Smooth muscle cell of the brain vasculature (primary cell): Measurements from ENCODE around the gene MED13L.
"Not testable (repeated sequence)": the region's sequence is repeated elsewhere in the genome, so short reads cannot be mapped to it uniquely, and the experiment has no call there.

Experiments used
- DNase-seq: peaks from one replicate; pipeline ENCODE4 v3.0.0-alpha.2; 2012; ENCODE audit warnings: low read depth, low spot score

The MED13L gene

DNA sequence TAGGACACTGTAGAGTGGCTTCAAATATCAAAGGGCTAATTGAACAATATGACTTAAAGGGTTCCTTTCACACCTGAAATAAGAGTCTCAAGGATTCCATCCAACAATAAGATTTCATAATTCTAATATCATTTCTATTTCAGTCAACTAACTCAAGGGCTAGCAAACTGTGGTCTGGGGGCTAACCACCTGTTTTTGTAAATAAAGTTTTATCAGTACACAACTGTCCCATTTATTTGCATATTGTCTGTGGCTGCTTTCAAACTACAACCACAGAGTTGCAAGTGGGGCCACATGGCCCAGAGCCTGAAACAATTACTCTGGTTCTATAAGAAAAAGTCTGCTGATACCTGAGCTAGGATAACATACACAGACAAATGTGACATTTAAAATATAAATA, 29.1 kb downstream of the MED13L start:
- DNase-seq, result no peak

DNA sequence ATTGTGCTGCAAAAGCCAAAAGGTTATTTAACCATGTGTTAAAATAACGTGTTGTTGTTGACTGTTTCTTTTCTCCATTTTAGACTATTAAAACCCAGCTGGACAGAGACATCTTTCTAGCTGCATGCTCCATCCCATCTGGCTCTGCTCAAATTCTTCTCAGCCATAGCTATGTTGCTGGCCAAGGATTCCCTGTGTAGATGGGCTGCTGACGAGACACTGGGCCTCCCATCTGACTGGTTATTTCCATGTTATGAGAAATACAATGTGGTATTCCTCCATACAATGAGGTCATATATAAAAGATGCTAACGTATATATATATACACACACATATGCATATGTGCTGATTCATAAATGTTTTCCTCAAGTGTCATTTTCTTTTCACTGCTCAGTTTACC, 30.1 kb downstream of the MED13L start:
- DNase-seq, result no peak

DNA sequence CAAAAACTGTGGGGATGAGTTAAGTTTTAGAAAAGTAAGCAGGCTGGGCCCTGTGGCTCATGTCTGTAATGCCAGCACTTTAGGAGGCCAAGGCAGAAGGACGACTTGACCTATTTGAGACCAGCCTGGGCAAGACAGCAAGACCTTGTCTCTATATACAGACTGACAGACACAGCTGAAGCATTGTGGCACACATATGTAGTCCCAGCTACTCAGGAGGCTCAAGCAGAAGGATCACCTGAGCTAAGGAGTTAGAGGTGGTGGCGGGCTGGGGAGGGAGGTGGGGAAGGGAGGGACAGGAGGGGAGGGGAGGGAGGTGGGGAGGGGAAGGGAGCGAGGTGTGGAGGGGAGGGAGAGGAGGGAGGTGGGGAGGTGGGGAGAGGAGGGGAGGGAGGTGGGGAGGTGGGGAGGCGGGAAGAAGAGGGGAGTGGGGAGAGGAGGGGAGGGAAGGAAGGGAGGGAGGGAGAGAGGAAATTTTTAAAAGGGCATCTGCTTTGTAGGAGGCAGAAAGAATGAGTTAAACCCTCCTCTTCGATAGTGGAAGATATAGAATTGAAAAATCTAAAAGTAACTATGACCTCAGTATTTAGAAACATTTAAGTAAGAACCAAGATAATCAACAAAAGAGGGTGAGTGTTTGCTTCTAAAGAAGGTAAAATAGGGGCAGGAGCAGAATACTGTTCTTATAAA, 30.9 kb downstream of the MED13L start:
- no peak for DNase-seq

DNA sequence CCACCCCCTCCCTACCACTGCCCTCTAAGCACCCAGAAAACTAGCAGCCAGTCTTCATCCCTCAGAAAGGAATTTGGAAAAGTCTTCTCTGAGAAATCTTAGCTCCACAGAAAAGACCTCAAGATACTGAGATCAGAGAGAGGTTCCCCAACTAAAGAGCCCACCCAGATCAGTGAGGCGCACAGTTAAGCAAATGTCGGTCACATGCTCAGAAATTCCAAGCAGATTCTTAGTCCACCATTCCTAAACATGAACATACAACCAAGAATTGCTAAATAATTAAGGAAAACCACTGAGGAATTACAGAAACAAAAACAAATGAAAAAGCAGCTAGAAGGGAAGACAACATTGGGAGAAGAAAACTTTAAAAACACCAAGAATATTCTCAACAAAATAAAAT, 32.3 kb downstream of the MED13L start:
- no peak for DNase-seq

DNA sequence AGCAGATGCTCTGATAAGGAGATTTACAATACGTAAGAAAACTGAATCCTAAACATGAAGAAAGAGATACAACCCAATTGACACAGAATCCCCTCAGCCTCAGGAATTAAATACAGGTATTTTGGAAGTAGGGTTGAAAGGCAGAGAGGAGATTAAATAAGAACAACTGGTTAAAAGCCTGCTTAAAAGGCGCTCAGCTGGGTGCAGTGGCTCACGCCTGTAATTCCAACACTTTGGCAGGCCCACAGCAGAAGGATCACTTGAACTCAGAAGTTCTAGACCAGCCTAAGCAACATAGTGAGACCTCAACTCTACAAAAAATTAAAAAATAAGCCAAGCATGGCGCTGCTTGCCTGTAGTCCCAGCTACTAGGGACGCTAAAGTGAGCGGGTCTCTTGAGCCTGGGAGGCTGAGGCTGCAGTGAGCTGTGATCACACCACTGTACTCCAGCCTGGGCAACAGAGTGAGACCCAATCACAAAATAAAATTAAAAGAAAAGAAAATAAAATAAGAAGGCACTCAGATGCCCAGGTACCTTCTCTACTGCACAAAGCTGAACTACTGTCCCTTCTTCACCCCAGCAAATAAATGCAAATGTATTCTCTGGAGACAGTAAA, 32.9 kb downstream of the MED13L start:
- DNase-seq, result no peak

DNA sequence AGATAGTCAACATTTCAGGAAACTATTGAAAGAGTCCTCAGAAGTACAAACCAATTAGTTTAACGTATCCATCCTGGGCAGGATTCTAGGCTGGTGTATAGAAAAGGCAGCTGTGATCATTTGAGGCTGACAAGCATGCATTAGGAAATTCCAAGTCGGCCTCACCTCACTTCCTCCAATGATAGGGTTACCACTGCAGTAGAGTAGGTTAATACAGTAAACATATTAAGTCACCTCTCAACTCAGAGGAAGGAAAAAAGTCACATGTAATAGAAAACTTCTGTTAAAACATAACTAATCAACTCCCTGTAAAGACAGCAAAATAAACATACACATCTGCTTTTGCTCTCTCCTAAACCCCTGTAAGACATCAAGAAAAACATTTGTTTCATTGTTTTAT, 33.5 kb downstream of the MED13L start:
- no peak for DNase-seq

DNA sequence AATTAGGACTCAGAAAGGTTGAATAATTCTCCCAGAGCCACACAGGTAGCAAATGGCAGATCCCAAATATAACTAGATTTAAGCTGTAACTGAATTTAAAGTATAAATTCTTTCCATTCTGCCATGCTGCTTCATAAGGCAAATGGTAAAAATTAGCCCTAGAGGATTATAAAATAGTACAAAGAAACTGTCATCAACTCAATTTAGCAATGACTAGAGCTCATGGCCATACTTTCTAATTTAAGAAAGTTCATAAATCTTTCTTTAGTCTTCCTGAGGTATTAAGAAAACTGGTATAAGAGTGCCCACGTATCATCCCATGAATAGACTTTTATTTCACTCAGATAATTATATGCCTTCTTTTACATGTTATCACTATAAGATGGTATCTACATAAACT, 34.8 kb downstream of the MED13L start:
- DNase-seq, result no peak

DNA sequence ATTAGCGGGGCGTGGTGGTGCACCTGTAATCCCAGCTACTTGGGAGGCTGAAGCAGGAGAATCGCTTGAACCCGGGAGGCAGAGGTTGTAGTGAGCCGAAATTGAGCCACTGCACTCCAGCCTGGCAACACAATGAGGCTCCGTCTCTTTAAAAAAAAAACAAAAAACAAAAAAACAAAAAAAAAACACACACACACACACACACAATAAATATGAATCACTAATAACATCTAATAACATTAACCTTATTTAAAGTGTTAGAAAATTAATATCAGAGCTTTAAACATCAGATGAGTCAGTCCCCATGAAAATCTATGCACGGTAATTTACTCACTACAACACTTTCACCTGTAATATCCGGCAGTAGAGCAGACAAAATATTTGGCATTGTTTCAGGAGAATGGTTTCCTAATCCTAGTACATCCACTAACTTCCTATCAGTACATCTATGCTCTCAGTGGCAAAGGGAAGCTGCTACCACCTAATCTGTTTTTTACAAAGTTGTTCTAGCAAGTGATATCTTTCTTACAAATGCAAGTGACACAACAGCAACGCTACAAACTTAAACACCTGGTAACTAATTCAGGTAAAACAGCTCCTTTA, 36.2 kb downstream of the MED13L start:
- DNase-seq, result no peak

DNA sequence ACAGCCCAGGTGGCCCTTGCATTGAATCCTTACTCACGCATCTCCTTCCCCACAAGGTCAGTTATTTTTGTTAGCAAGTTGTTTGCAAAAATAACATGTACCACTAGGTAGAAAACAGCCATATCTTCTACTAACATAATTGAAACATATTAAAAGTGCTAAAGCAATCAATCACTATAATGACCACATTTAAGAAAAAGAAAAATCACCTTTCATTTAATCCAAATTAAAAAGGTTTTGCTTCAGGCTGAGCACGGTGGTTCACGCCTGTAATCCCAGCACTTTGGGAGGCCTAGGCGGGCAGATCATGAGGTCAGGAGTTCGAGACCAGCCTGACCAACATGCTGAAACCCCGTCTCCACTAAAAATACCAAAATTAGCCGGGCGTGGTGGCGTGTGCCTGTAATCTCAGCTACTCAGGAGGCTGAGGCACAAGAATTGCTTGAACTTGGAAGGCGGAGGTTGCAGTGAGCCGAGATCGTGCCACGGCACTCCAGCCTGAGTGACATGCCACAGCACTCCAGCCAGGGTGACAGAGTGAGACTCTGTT, 38.8 kb downstream of the MED13L start:
- DNase-seq, result not testable (repeated sequence)

DNA sequence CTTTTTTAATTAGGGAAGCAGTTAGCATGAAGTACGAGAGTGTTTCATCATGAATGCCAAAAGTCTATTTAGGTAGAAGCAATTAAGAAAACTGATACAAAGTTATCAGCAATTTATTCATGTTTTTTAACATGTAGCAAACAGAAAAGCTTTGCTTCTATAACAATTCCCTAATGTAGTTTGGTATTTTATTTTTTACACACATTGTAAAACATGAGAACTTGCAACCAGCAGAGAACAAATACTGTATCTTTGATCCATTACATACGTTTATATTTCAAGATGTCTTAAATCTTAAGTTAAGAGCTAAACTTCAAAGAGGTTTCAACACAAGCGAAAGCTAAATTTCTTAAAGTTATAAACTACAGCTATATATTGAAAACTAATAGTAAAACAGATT, 39.3 kb downstream of the MED13L start:
- DNase-seq, result no peak

DNA sequence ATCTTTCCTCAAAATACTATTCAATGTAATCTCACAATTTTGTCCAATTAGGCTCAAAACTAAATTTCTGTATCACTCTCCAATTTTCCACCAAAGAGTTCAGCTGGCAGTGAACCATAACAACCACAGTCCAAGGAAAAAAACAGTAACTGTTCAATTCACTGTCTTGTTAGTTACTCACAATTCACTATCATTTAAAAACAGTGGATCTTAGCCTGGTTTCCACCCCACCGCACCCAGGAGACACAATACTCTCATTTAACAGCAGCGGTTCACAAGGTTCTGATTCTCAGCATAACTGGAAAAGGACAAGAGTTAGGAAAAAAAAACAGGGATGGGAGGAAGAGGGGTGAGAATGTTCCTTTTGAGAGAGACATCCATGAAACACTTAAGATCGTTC, 40.5 kb downstream of the MED13L start:
- DNase-seq, result no peak

DNA sequence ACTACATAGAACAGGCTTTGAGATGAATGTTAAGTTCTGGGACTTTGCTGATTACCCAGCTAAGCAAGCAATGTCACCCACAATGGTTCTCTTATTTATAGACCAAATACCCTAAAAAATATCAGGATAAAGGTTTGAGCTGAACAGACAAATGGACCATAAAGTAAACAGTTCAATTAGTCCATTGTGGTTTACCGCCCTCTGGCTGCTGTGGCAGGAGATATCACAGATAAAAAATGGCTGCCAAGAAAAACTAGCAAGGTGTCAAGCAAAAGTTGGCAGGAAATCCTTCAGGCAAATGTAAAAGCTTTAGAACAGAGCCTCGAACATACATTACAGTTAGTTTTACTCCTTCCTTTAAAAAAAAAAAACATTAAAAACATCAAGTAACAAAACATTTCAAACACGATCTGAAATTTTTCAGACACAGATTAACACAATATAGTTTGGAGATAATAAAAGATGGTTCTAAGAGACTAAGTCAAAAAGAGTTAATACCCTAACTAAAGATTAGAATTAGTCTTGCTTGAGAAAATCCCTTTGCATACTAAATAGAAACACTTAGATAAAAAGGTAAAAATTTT, 41.3 kb downstream of the MED13L start:
- peak; percentile 29 for DNase-seq

DNA sequence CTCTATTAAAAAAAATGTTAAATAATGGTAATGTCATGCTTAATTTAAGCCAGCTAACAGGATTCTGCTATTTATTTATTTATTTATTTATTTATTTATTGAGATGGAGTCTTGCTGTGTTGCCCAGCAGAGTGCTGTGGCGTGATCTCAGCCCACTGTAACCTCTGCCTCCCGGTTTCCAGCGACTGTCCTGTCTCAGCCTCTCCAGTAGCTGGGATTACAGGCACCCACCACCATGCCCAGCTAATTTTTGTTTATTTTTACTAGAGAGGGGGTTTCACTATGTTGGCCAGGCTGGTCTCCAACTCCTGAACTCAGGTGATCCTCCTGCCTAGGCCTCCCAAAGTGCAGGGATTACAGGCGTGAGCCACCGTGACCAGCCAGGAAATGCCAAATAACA, 43.3 kb downstream of the MED13L start:
- not testable (repeated sequence) for DNase-seq

DNA sequence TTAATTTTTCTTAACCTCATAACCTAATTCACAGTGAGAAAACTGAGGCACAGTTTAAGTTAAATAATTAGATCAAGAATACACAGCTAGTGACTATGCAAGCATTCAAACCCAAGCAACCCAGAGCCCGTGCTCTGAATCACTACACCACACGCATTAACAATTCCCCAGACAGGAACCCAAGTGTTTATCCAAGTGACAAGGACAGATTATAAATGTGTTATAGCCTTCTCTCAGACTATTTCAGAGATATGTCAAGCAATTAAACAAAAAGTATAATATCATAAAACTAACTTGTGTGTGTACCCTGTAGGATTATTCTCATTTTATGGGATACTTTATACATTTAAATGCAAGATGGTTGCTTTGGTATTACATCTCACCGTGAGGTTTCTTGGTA, 43.8 kb downstream of the MED13L start:
- DNase-seq, result no peak

DNA sequence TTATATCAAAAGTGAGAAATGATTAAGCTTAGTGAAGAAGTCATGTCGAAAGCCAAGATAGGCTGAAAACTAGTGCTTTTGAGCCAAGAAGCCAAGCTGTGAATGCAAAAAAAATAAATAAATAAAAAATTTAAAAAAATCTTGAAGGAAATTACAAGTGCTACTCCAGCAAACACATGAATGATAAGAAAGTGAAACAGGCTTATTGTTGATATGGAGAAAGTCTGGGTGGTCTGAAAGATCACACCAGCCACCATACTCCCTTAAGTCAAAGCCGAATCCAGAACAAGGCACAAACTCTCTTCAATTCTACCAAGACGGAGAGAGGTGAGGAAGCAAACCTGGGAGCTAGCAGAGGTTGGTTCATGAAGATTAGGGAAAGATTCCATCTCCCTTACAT, 49.7 kb downstream of the MED13L start:
- no peak for DNase-seq

DNA sequence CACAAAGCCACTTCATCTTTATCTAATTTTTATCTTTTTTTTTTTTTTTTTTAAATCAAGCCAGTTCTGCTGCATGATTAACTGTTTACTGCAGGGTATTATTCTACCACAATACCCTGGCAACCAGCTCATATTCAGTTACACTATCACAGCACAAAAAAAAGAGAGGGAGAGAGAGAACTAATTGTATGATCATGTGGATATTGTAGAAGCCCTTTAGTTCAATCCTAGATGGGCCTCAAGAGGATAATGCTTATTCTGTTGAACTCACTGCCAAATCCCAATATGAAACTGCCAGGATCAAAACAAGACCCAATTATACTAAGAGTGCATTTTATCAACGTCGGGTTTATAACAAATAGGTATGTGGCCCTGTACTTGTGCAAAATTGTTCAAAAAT, 51.5 kb downstream of the MED13L start:
- no peak for DNase-seq

DNA sequence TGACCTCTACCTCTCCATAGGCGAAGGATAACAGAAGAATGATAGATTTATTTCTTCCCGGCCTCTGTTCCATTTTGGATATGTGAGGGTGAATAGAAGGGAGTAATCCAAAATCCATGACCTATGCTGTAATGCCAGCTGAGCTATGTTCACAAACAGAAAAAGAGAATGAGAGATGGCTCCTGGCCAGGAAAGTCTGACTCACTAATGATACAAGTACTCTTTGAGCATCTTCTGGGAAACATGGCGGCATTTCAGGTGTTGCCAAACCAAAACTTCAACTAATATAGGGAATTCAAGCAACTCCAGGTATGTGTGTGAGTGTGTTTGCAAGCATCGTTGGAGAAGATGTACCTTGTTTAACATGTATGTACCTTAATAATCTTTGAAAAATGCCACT, 55.1 kb downstream of the MED13L start:
- DNase-seq, result peak; percentile 77

DNA sequence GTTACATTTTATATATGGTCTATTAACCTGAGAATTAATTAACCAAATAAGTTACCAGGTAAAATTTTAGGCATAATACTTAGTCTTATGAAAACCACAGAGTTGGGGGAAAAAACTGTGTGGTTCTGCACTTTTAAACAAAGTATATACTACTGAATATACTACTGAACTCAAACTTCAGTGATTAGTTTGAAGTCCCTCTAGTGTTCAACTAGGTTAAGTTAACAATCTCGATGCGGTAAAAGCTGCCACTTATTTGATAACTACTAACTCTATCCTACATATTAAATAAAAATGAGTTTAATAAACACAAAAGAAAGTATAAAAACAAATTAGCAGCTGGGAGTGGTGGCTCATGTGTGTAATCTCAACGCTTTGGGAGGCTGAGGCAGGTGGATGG, 56.7 kb downstream of the MED13L start:
- DNase-seq, result no peak

DNA sequence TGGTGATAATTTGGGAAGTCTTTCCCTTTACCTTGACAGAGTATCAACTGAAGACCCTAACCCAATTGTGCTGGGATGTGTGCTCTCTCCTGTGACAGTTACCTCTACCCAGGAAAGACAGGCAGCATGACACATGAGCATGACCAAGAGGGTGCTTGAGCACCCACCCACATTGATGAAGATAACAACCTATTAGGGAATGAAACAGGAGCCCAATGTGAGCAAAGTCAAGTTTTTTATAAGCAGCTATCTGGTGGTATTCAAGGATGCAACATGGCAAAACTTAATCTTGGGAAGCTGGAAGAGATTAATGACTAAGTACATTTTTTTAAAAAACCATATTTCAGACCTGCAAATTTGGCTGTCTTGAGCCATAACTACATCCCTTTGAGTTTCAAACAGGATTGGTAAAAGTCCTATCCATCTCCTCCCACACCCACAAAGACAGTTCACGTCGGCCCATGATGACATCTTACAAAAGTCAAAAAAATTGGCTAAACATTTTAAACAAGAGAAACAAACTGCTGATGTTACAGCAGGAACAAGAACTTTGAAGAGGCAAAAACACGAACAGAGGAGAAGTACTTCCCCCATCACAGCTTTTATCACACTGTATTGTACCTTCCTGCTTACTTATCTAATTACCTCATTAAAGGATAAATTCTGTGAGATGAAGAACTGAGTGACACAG, 60.3 kb downstream of the MED13L start:
- no peak for DNase-seq

DNA sequence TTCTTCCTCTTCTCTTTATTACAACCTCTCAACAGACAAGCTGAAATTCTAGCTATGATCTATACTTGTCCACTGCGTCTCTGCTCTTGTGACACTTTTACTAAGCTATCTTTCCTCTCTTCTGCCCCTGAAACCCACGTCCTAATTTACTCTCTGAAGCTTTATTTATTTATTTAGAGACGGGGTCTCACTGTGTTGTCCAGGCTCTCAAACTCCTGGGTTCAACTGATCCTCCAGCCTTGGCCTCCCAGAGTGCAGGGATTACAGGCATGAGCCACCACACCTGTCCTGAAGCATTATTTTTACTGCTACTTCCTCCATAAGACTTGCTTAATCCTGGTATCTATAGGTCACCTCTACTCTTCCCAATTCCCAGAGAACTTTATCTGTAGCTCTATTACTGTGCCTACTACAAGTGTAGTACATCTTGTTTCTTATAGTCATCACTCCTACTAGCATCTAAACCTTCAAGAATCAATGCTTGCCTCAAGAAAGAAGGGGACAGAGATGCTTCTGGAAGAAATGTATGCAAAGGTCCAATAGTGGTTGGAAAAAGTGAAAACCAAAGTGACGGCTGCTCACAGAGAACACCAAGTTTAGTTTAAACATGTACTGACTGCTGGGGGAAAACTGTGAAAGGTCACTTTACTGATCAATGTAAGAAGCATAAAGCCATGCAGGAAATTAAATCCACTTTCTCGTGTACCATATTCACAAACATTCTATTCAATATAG, 61.3 kb downstream of the MED13L start:
- no peak for DNase-seq

DNA sequence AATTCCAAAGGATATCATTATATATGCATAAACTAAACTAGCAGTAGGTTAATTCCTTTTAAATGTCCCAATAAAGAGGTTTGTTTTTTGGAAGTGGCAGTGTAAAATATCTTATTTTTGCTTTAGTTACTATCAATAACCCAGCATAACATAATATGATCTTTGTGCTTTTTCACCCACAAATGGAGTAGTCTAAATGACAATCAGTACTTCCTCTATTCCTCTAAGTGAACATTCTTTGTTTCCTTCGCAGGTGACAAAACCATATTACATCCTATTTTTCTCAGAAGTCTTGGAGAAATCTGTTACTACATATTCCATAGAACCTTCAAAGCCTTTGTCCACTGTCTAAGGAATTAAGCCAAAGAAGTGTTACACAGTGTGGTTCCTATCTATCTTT, 62.5 kb downstream of the MED13L start:
- no peak for DNase-seq
